Mesothelial cell of epicardium (in vitro differentiated cells): Measurements from ENCODE around the gene CTBP2. TPM values are rescaled to one million over a fixed set of nuclear protein-coding genes. Genes with fewer than 3 reads are reported as not detected.
A peak's percentile ranks its signal among the peaks of the same experiment; 100 is the strongest.

Source experiments
- DNase-seq, 2 experiments: peaks; one replicate each; pipeline ENCODE4 v3.0.0; 2021; ENCODE audit warnings: low spot score in 2 of 2; ENCODE audit not compliant: unreplicated experiment in 2 of 2
- H3K27ac Mint-ChIP-seq: 2 replicates; pipeline ENCODE4 v1.8.0; 2021; ENCODE audit warnings: mixed read lengths
- H3K27me3 Mint-ChIP-seq: 2 replicates; pipeline ENCODE4 v1.8.0; 2021; ENCODE audit warnings: low read depth, mixed read lengths
- H3K36me3 Mint-ChIP-seq: 2 replicates; pipeline ENCODE4 v1.8.0; 2021; ENCODE audit warnings: mixed read lengths
- H3K4me1 Mint-ChIP-seq: 2 replicates; pipeline ENCODE4 v1.8.0; 2021; ENCODE audit warnings: mixed read lengths
- H3K4me3 Mint-ChIP-seq: 2 replicates; pipeline ENCODE4 v1.8.0; 2021; ENCODE audit warnings: mild to moderate bottlenecking, moderate library complexity, mixed read lengths
- H3K9me3 Mint-ChIP-seq: 2 replicates; pipeline ENCODE4 v1.8.0; 2021; ENCODE audit warnings: mixed read lengths
- total RNA-seq: library from RNA; stranded (reverse); gene quantifications from 3 replicates; pipeline ENCODE4 v1.2.1, GENCODE V29; 2021
- TF ChIP-seq, protein P1 (sequence below): fragments of 200-600 bp; sonication (generic); IDR thresholded peaks from one replicate; pipeline ENCODE4 v1.5.0; 2021; ENCODE audit warnings: antibody characterized with exemption; ENCODE audit not compliant: unreplicated experiment

CTBP2 gene
- total RNA-seq, 1 donor from 2014 or later = 122 TPM

DNA sequence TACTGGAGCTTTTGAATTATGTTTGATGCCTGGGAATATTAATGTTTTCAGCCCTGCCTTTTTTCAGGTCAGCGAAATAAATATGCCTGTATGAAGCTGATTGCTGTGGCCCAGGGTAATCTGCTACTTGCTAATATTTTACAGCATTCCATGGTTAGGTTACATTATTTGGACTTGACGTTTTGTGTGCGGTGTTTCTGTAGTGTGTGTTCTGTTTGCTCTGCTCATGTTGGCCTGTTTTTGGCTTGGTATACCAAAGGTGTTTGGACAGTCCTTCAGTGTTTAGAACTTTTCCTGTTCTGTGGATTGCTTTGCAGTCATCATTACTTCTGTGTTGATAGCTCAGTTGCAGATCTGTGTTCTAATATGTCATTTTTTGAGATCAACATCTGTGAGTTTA lies 206.9 kb downstream of the CTBP2 start:
- peaks cover 26% of the 10 kb centered on the region for H3K4me1 Mint-ChIP-seq
- H3K4me3 Mint-ChIP-seq = no peak overlapping the region
- H3K9me3 Mint-ChIP-seq = no peaks in the 10 kb centered on the region
- DNase-seq = no peak
- TF ChIP-seq, protein P1, sequence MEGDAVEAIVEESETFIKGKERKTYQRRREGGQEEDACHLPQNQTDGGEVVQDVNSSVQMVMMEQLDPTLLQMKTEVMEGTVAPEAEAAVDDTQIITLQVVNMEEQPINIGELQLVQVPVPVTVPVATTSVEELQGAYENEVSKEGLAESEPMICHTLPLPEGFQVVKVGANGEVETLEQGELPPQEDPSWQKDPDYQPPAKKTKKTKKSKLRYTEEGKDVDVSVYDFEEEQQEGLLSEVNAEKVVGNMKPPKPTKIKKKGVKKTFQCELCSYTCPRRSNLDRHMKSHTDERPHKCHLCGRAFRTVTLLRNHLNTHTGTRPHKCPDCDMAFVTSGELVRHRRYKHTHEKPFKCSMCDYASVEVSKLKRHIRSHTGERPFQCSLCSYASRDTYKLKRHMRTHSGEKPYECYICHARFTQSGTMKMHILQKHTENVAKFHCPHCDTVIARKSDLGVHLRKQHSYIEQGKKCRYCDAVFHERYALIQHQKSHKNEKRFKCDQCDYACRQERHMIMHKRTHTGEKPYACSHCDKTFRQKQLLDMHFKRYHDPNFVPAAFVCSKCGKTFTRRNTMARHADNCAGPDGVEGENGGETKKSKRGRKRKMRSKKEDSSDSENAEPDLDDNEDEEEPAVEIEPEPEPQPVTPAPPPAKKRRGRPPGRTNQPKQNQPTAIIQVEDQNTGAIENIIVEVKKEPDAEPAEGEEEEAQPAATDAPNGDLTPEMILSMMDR = no peak
- H3K27ac Mint-ChIP-seq = peak overlapping the region; percentile 10
- peaks cover 6% of the 10 kb centered on the region for H3K36me3 Mint-ChIP-seq
- no peaks in the 10 kb centered on the region for H3K27me3 Mint-ChIP-seq

GRCh38 chr10:124952123-124952522 lies 208.2 kb downstream of the CTBP2 start:
- TF ChIP-seq, protein P1 = no peak

DNA sequence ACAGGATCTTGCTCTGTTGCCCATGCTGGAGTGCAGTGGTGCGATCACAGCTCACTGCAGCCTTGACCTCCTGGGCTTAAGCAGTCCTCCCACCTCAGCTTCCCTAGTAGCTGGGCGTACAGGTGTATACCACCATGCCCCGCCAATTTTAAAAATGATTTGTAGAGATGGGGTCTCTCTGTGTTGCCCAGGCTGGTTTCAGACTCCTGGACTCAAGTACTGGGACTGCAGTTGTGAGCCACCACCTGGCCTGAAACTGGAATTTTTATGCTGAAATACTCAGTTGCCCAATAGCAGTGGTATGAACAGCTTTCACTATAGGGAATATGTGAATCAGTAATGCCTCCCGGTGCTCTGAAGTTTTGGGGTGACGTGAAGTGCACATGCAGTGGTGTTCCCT lies 210.8 kb downstream of the CTBP2 start:
- Mint-ChIP-seq H3K9me3 (no peaks in the 10 kb centered on the region), H3K36me3 (peaks cover 13% of the 10 kb centered on the region), H3K27me3 (no peaks in the 10 kb centered on the region), H3K27ac (no peak overlapping the region), H3K4me1 (peaks cover 15% of the 10 kb centered on the region), H3K4me3 (no peak overlapping the region)
- DNase-seq = no peak
- TF ChIP-seq, protein P1 = no peak

More at GRCh38 chr10:124952123-124952522, 208.2 kb downstream of the CTBP2 start:
- DNase-seq = no peak
- Mint-ChIP-seq H3K27ac (peak overlapping the region; percentile 61), H3K36me3 (peaks cover 13% of the 10 kb centered on the region), H3K4me3 (no peak overlapping the region), H3K4me1 (peaks cover 26% of the 10 kb centered on the region), H3K9me3 (no peaks in the 10 kb centered on the region), H3K27me3 (no peaks in the 10 kb centered on the region)

GRCh38 chr10:124946945-124947344 lies 213.4 kb downstream of the CTBP2 start:
- DNase-seq = no peak
- TF ChIP-seq, protein P1 = no peak
- Mint-ChIP-seq H3K27ac (no peak overlapping the region), H3K4me1 (peaks cover 22% of the 10 kb centered on the region), H3K9me3 (no peaks in the 10 kb centered on the region), H3K4me3 (no peak overlapping the region), H3K27me3 (no peaks in the 10 kb centered on the region), H3K36me3 (peaks cover 16% of the 10 kb centered on the region)

DNA sequence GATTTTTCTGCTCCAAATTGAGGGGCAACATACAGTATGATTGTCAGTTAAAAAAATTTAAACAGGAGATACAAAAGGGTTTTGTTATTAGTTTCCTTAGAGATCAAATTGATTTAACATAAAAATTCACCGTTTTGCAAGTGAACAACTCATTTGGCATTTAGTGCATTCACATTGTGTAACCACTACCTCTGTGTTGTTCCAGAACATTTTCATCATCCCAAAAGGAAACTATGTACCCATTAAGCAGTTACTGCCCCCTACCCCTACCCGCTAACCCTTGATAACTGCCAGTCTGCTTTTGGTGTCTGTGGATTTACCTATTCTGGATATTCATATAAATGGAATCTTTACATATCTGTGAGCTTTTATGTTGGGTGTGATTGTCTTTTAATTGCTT lies 215.4 kb downstream of the CTBP2 start:
- DNase-seq = no peak
- H3K4me1 Mint-ChIP-seq = peaks cover 21% of the 10 kb centered on the region
- no peaks in the 10 kb centered on the region for H3K9me3 Mint-ChIP-seq
- H3K27ac Mint-ChIP-seq = no peak overlapping the region
- TF ChIP-seq, protein P1 = no peak
- H3K4me3 Mint-ChIP-seq = no peak overlapping the region
- H3K27me3 Mint-ChIP-seq = no peaks in the 10 kb centered on the region
- H3K36me3 Mint-ChIP-seq = peaks cover 16% of the 10 kb centered on the region
